ENCODE data around the gene MYRF. TPM values are rescaled to one million over a fixed set of nuclear protein-coding genes. Genes with fewer than 3 reads are reported as not detected.

Gene MYRF
- total RNA-seq, 1 experiment from 2014 or later = 5.1 TPM

DNA sequence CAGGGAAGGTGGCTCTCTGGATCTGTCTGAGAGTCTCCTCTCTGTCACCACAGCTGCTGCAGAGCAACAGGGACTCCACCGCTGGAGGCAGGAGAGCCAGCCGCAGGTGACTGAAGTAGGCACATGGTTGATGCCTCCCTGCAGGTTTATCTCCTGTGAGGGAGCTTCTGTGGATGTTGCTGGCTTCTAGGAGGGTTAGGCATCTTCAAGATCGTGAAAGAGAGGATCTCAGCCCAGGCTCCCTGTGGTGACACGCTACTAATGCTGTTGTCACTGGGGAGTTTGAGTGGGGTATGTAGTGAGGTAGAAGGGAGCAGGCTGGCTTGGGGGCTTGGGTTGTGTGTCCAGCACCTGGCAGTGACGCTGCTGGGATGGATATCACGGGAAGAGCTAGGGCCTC, 38.1 kb upstream of the MYRF start:
- no peak for TF ChIP-seq EZH2phosphoT487 (IDR thresholded peaks at IDR 0.05; ENCODE audit: borderline replicate concordance, low read length)
- ChIA-PET CTCF (no interaction called here), POLR2A (ENCODE audit: unreplicated experiment) (no interaction called here)
- no peaks in the 10 kb centered on the region for H3K9me3 ChIP-seq (ENCODE audit: low read length)
- no peaks in the 10 kb centered on the region for H3K9me2 ChIP-seq (replicated peaks; ENCODE audit: low read length)
- no peak overlapping the region for H3K4me3 ChIP-seq (ENCODE audit: low read length)
- no TSS peak for BruUV-seq (replicated peaks)
- ATAC-seq (no peak), DNase-seq (no peak)
- H3K27me3 ChIP-seq (ENCODE audit: low read length) = no peaks in the 10 kb centered on the region
- H2AFZ ChIP-seq (ENCODE audit: low read length) = no peak overlapping the region
- H3K36me3 ChIP-seq (ENCODE audit: low read depth, low read length) = no peaks in the 10 kb centered on the region
- peaks cover 10% of the 10 kb centered on the region; the same call in 1 of the 2 replicates for H3K79me2 ChIP-seq (ENCODE audit: low read length)
- H3K4me2 ChIP-seq (ENCODE audit: low read length) = no peak overlapping the region
- H3F3A ChIP-seq (ENCODE audit: low read length, unreplicated experiment) = no peaks in the 10 kb centered on the region
- H3K9ac ChIP-seq (ENCODE audit: low read length) = no peak overlapping the region
- 0 out of 2 replicates have a peak, but pooled peaks cover 3% of the 10 kb centered on the region for H4K20me1 ChIP-seq (ENCODE audit: low read length)
- H3K27ac ChIP-seq (ENCODE audit: low read length) = no peak overlapping the region
- no peaks in the 10 kb centered on the region for H3K4me1 ChIP-seq (ENCODE audit: insufficient read depth, low read length)
- intact Hi-C loops (cut with micrococcal nuclease) = no loop called here

DNA sequence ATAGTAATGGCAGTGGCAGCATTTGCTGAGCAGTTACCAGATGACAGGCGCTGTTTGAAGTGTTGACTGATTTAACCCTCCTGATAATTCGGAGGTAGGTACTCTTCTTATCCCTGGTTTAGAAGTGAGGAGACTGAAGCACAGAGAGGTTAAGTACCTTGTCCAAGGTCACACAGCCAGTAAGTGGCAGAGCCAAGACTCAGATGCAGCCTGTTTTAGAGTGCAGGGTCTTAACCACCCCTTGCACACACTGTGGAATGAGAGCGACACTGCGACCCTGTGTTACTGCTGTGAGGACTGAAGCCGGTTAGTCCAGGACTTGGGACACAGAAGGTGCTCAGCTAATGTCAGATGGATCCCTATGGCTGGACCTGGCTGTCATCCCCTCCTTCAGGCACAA, 37.5 kb upstream of the MYRF start:
- no peak overlapping the region for H3K4me2 ChIP-seq (ENCODE audit: low read length)
- H3F3A ChIP-seq (ENCODE audit: low read length, unreplicated experiment) = no peaks in the 10 kb centered on the region
- ChIA-PET CTCF (no interaction called here), POLR2A (ENCODE audit: unreplicated experiment) (no interaction called here)
- H3K4me3 ChIP-seq (ENCODE audit: low read length) = no peak overlapping the region
- no peak overlapping the region for H3K27ac ChIP-seq (ENCODE audit: low read length)
- 0 out of 2 replicates have a peak, but pooled peaks cover 3% of the 10 kb centered on the region for H4K20me1 ChIP-seq (ENCODE audit: low read length)
- intact Hi-C loops (cut with micrococcal nuclease) = no loop called here
- TF ChIP-seq, protein P1, sequence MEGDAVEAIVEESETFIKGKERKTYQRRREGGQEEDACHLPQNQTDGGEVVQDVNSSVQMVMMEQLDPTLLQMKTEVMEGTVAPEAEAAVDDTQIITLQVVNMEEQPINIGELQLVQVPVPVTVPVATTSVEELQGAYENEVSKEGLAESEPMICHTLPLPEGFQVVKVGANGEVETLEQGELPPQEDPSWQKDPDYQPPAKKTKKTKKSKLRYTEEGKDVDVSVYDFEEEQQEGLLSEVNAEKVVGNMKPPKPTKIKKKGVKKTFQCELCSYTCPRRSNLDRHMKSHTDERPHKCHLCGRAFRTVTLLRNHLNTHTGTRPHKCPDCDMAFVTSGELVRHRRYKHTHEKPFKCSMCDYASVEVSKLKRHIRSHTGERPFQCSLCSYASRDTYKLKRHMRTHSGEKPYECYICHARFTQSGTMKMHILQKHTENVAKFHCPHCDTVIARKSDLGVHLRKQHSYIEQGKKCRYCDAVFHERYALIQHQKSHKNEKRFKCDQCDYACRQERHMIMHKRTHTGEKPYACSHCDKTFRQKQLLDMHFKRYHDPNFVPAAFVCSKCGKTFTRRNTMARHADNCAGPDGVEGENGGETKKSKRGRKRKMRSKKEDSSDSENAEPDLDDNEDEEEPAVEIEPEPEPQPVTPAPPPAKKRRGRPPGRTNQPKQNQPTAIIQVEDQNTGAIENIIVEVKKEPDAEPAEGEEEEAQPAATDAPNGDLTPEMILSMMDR (conservative IDR thresholded peaks at IDR 0.05; ENCODE audit: low read depth, low read length) = no peak
- no peak for TF ChIP-seq EZH2 (IDR thresholded peaks at IDR 0.05; ENCODE audit: low read length, unreplicated experiment)
- TF ChIP-seq EZH2phosphoT487 (IDR thresholded peaks at IDR 0.05; ENCODE audit: borderline replicate concordance, low read length) = no peak
- no peaks in the 10 kb centered on the region for H3K9me2 ChIP-seq (replicated peaks; ENCODE audit: low read length)
- BruUV-seq (replicated peaks) = no TSS peak
- no peak overlapping the region for H3K9ac ChIP-seq (ENCODE audit: low read length)
- no peaks in the 10 kb centered on the region for H3K27me3 ChIP-seq (ENCODE audit: low read length)
- no peaks in the 10 kb centered on the region for H3K4me1 ChIP-seq (ENCODE audit: insufficient read depth, low read length)
- DNase-seq (no peak), ATAC-seq (no peak)
- H3K36me3 ChIP-seq (ENCODE audit: low read depth, low read length) = no peaks in the 10 kb centered on the region
- H3K79me2 ChIP-seq (ENCODE audit: low read length) = peaks cover 4% of the 10 kb centered on the region; the same call in 1 of the 2 replicates
- no peak overlapping the region for H2AFZ ChIP-seq (ENCODE audit: low read length)
- no peaks in the 10 kb centered on the region for H3K9me3 ChIP-seq (ENCODE audit: low read length)

DNA sequence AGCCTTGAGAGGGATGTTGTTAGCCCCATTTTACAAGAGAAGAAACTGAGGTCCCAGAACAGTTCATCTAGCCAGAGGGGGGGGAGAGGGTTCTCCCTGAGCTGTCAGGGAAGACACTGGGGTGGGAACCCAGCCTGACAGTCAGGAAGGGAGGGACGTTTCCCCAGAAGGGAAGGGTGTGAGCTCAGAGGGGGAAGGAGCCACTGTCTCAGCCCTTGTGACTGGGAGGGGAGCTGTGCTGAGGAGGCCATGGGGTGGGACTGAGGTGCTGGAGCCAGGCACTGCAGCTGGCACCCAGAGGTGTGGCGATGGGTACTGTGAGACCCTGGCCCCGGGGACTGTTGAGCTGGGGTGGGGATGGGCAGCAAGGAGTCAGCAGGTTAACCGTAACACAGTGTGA, 36.6 kb upstream of the MYRF start:
- H3K36me3 ChIP-seq (ENCODE audit: low read depth, low read length) = no peaks in the 10 kb centered on the region
- H3K27me3 ChIP-seq (ENCODE audit: low read length) = no peaks in the 10 kb centered on the region
- 0 out of 2 replicates have a peak, but pooled peaks cover 4% of the 10 kb centered on the region for H3K79me2 ChIP-seq (ENCODE audit: low read length)
- no peak overlapping the region for H3K9ac ChIP-seq (ENCODE audit: low read length)
- no peaks in the 10 kb centered on the region for H3K4me1 ChIP-seq (ENCODE audit: insufficient read depth, low read length)
- no TSS peak for BruUV-seq (replicated peaks)
- no peaks in the 10 kb centered on the region for H3K9me3 ChIP-seq (ENCODE audit: low read length)
- DNase-seq = no peak
- ChIA-PET CTCF (interaction anchor here (0.6 kb wide), 1 partner anchor 54 kb away, joined by 4 read pairs; no protein-coding TSS in a partner anchor), POLR2A (ENCODE audit: unreplicated experiment) (no interaction called here)
- H2AFZ ChIP-seq (ENCODE audit: low read length) = no peak overlapping the region
- 0 out of 2 replicates have a peak, but pooled peaks cover 3% of the 10 kb centered on the region for H4K20me1 ChIP-seq (ENCODE audit: low read length)
- intact Hi-C loops (cut with micrococcal nuclease) = no loop called here
- no peak for ATAC-seq
- H3K27ac ChIP-seq (ENCODE audit: low read length) = no peak overlapping the region
- TF ChIP-seq, protein P1 (conservative IDR thresholded peaks at IDR 0.05; ENCODE audit: low read depth, low read length) = no peak
- TF ChIP-seq EZH2phosphoT487 (IDR thresholded peaks at IDR 0.05; ENCODE audit: borderline replicate concordance, low read length) = no peak
- no peak for TF ChIP-seq EZH2 (IDR thresholded peaks at IDR 0.05; ENCODE audit: low read length, unreplicated experiment)
- H3K4me3 ChIP-seq (ENCODE audit: low read length) = no peak overlapping the region
- no peaks in the 10 kb centered on the region for H3K9me2 ChIP-seq (replicated peaks; ENCODE audit: low read length)
- H3F3A ChIP-seq (ENCODE audit: low read length, unreplicated experiment) = no peaks in the 10 kb centered on the region
- no peak overlapping the region for H3K4me2 ChIP-seq (ENCODE audit: low read length)

All from PC-3 (cell line).